Ishikawa (cell line): ENCODE measurements around the gene RFX2.

ENCODE experiments used
- CEBPB ChIP-seq: IDR thresholded peaks from 2 replicates; pipeline ENCODE4 v1.6.1; 2012
- CREB1 ChIP-seq: IDR thresholded peaks from 2 replicates; pipeline ENCODE4 v1.6.1; 2012; ENCODE audit warnings: low read depth
- EGR1 ChIP-seq: IDR thresholded peaks from 2 replicates; pipeline ENCODE4 v1.6.1; 2012
- EP300 ChIP-seq: IDR thresholded peaks from 2 replicates; pipeline ENCODE4 v1.6.1; 2012; ENCODE audit warnings: borderline replicate concordance
- FOXM1 ChIP-seq: IDR thresholded peaks from 2 replicates; pipeline ENCODE4 v1.6.1; 2012; ENCODE audit warnings: low read depth, borderline replicate concordance
- NFIC ChIP-seq: IDR thresholded peaks from 2 replicates; pipeline ENCODE4 v1.6.1; 2012
- RAD21 ChIP-seq: IDR thresholded peaks from 2 replicates; pipeline ENCODE4 v1.6.1; 2012; ENCODE audit warnings: low read depth
- REST ChIP-seq: IDR thresholded peaks from 2 replicates; pipeline ENCODE4 v1.6.1; 2012; ENCODE audit warnings: low read depth, mild to moderate bottlenecking
- TAF1 ChIP-seq: IDR thresholded peaks from 2 replicates; pipeline ENCODE4 v1.6.1; 2012; ENCODE audit warnings: low read depth, mild to moderate bottlenecking
- TCF12 ChIP-seq: IDR thresholded peaks from 2 replicates; pipeline ENCODE4 v1.6.1; 2012; ENCODE audit warnings: low read depth
- TEAD4 ChIP-seq: IDR thresholded peaks from 2 replicates; pipeline ENCODE4 v1.6.1; 2012
- USF1 ChIP-seq: IDR thresholded peaks from 2 replicates; pipeline ENCODE4 v1.6.1; 2012
- YY1 ChIP-seq: IDR thresholded peaks from 2 replicates; pipeline ENCODE4 v1.6.1; 2012; ENCODE audit warnings: low read depth
- ZBTB7A ChIP-seq: IDR thresholded peaks from 2 replicates; pipeline ENCODE4 v1.6.1; 2012; ENCODE audit warnings: low read depth
- TF ChIP-seq, protein P1 (sequence below): IDR thresholded peaks from 2 replicates; pipeline ENCODE4 v1.6.1; 2012

RFX2 gene

GRCh38 chr19:5952193-5953029 lies 157.9 kb downstream of the RFX2 start:
- TF ChIP-seq YY1, result no peak

GRCh38 chr19:5951338-5951861 lies 158.9 kb downstream of the RFX2 start:
- TF ChIP-seq FOXM1, result no peak
- TF ChIP-seq CEBPB, result no peak
- TF ChIP-seq TEAD4, result no peak
- TF ChIP-seq, protein P1, sequence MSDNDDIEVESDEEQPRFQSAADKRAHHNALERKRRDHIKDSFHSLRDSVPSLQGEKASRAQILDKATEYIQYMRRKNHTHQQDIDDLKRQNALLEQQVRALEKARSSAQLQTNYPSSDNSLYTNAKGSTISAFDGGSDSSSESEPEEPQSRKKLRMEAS, result no peak
- no peak for TF ChIP-seq CREB1
- TF ChIP-seq RAD21, result no peak
- no peak for TF ChIP-seq TCF12
- no peak for TF ChIP-seq USF1
- no peak for TF ChIP-seq EGR1
- TF ChIP-seq TAF1, result no peak
- no peak for TF ChIP-seq REST
- TF ChIP-seq ZBTB7A, result no peak
- TF ChIP-seq YY1, result no peak
- TF ChIP-seq EP300, result no peak
- TF ChIP-seq NFIC, result no peak

DNA sequence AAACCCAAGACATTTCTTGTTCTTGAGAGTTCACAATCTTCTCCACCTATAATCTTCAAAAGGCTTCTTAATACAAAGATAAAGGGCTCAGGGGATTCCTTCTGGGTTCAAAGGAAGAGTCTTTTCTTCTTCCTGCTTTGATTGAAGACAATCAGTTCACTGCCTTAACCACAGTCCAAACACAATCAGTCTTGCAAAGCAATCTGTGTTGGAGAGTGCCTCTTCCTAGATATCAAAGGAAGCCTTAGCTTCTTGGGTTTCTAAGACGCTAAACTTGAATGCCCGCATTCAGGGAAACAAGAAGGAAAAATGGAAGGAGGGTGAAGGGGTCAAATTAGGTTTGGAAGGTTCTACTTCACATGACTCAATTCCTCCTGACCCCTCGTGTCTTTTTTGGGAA lies 159.6 kb downstream of the RFX2 start:
- no peak for TF ChIP-seq REST
- TF ChIP-seq FOXM1, result no peak
- no peak for TF ChIP-seq CREB1
- TF ChIP-seq RAD21, result no peak
- no peak for TF ChIP-seq USF1
- no peak for TF ChIP-seq NFIC
- TF ChIP-seq, protein P1, result no peak
- no peak for TF ChIP-seq YY1
- no peak for TF ChIP-seq EGR1
- no peak for TF ChIP-seq CEBPB
- no peak for TF ChIP-seq EP300

DNA sequence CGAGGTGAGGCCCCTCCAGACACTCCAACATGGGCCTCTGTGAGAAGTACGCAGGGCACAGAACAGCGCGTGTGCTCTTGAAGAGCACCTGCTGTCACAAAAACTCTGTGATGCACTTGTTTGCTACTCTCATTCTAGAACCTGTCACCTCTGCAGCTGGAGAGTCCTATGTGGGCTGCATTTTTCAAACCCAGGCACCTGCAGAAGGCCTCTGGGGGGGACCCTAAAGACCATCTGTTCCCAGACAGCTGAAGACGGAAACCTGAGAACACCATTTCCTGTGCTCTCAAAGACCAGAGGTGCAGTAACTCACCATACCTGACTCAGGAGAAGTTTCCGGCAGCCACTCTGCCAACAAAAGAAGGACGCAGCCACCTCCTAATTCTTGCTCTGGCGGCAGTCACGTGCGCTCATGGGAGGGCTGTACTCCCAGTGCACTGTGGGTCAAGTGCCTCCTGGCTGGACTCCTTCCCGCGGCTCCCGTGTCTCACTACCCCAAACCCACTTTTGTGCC lies 160.5 kb downstream of the RFX2 start:
- TF ChIP-seq TAF1 (no peak), FOXM1 (no peak), USF1 (no peak), ZBTB7A (no peak), YY1 (no peak), RAD21 (no peak), NFIC (no peak), TCF12 (no peak), EP300 (no peak), CEBPB (no peak), CREB1 (no peak), REST (no peak), TEAD4 (no peak), EGR1 (no peak)
- TF ChIP-seq, protein P1, result no peak
